Gastroesophageal sphincter (tissue), 4 donors: ENCODE data around the gene CASP8. TPM values are rescaled to one million over a fixed set of nuclear protein-coding genes. Genes with fewer than 3 reads are reported as not detected.

Experiments used
- ATAC-seq: fragments of 150-250 bp; one replicate; pipeline ENCODE4 v1.9.1; 2016; ENCODE audit warnings: mild to moderate bottlenecking, moderate library complexity
- H3K27ac ChIP-seq, 4 donors: fragments of 200-600 bp; sonication (generic) in 3 of 4; 1 replicate in 3 of 4; 2 replicates in 1 of 4; pipeline ENCODE4 v1.5.1; 2016 to 2019
- H3K27me3 ChIP-seq: fragments of 200-600 bp; sonication (generic); one replicate; pipeline ENCODE4 v1.5.1; 2019
- H3K36me3 ChIP-seq, 2 donors: fragments of 200-600 bp; sonication (generic); one replicate each; pipeline ENCODE4 v1.5.1; 2019; ENCODE audit warnings: control low read depth in 1 of 2
- H3K4me1 ChIP-seq, 3 donors: fragments of 200-600 bp; sonication (generic); 1 replicate in 2 of 3; 2 replicates in 1 of 3; pipeline ENCODE4 v1.5.1; 2016 to 2019; ENCODE audit warnings: control low read depth in 2 of 3
- H3K4me3 ChIP-seq, 2 donors: fragments of 200-600 bp; sonication (generic); one replicate each; pipeline ENCODE4 v1.5.1; 2019; ENCODE audit warnings: mild to moderate bottlenecking in 1 of 2, moderate library complexity in 1 of 2
- H3K9me3 ChIP-seq, 3 donors: fragments of 200-600 bp; sonication (generic); one replicate each; pipeline ENCODE4 v1.5.1; 2017 to 2019; ENCODE audit warnings: control low read depth in 2 of 3
- EP300 ChIP-seq: sonication (generic); formaldehyde crosslinking; IDR thresholded peaks from one replicate; pipeline ENCODE4 v1.6.1; 2017; ENCODE audit warnings: antibody characterized with exemption, mild to moderate bottlenecking
- POLR2A ChIP-seq, 2 donors: fragments of 450-650 bp; IDR thresholded peaks; one replicate each; pipeline ENCODE4 v1.6.1; 2017; ENCODE audit warnings: antibody characterized with exemption in 2 of 2, mild to moderate bottlenecking in 2 of 2, moderate library complexity in 1 of 2
- POLR2AphosphoS5 ChIP-seq: sonication (generic); formaldehyde crosslinking; IDR thresholded peaks from one replicate; pipeline ENCODE4 v1.6.1; 2017; ENCODE audit warnings: antibody characterized with exemption
- WGBS, 2 donors: methylation state at CpG; one replicate each; pipeline ENCODE4 v1.1.5; 2018; ENCODE audit warnings: low coverage in 1 of 2; 5-methylcytosine and 5-hydroxymethylcytosine counted together
- total RNA-seq, 4 donors: library from RNA; depleted of rRNA; stranded (reverse); fragments of >200 nt; gene quantifications; one replicate each; pipeline ENCODE4 v1.1.0, GENCODE V29; 2016
- TF ChIP-seq, protein P1 (sequence below), 4 experiments: fragments of 200-600 bp in 2 of 4; fragments of 450-650 bp in 2 of 4; sonication (generic) in 1 of 4; IDR thresholded peaks; one replicate each; pipeline ENCODE4 v1.5.1; 2017 to 2019; ENCODE audit warnings: antibody characterized with exemption in 4 of 4, mild to moderate bottlenecking in 2 of 4, moderate library complexity in 2 of 4

The CASP8 gene
- total RNA-seq, 4 donors from 2014 or later: 6.4 to 12.3 (median 10.0) TPM

DNA sequence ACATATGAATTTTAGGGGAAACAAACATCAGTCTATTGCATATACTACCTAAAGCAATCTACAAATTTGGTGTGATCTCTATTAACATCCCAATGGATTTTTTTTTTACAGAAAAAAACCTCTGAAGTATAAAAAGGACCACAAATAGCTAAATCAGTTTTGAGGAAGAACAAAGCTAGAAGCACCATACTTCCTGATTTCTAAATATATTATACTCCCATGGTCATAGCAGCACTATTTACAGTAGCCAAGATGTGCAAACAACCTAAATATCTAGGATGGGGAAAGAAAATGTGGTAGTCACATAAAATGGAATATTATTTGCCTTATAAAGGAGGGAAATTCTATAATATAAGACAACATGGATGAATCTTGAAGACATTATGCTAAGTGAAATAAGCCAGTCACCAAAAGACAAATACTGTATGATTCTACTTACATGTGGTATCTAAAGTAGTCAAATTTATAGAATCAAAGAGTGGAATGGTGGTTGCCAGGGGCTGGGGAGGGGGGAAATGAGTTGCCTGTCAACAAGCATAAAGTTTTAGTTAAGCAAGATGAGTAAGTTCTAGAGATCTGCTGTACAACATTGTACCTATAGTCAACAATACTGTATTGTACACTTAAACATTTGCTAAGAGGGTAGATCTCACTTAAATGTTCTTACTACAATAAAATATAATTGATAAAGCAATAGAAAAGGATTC, 17.6 kb upstream of the CASP8 start:
- H3K36me3 ChIP-seq: no peaks in the 10 kb centered on the region
- ATAC-seq: no peak
- no peak for TF ChIP-seq EP300
- TF ChIP-seq, protein P1, sequence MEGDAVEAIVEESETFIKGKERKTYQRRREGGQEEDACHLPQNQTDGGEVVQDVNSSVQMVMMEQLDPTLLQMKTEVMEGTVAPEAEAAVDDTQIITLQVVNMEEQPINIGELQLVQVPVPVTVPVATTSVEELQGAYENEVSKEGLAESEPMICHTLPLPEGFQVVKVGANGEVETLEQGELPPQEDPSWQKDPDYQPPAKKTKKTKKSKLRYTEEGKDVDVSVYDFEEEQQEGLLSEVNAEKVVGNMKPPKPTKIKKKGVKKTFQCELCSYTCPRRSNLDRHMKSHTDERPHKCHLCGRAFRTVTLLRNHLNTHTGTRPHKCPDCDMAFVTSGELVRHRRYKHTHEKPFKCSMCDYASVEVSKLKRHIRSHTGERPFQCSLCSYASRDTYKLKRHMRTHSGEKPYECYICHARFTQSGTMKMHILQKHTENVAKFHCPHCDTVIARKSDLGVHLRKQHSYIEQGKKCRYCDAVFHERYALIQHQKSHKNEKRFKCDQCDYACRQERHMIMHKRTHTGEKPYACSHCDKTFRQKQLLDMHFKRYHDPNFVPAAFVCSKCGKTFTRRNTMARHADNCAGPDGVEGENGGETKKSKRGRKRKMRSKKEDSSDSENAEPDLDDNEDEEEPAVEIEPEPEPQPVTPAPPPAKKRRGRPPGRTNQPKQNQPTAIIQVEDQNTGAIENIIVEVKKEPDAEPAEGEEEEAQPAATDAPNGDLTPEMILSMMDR (IDR thresholded peaks at IDR 0.05): no peak
- TF ChIP-seq POLR2A (IDR thresholded peaks at IDR 0.05): no peak
- no peak for TF ChIP-seq POLR2AphosphoS5

DNA sequence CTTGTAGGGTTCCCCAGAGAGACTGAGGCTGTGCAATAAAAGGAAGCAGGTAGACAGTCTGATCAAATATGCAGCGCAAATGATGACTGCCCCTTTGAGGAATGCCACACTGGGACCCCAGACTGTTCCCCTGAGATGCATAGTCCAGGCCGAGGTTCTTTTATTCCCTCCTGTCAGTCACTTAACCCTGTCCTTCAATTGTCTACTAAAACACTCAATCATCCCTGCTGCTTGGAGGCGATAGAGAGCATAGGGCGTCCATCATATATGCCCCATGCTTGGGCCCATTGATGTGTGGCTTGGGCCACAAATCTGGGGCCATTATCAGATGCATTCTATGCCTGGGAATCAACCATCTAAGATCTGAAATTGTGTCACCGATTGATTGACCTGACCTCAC, 15.5 kb upstream of the CASP8 start:
- H3K9me3 ChIP-seq: no peaks in the 10 kb centered on the region
- no peak for ATAC-seq

More for the DNA sequence above, 17.6 kb upstream of the CASP8 start:
- Histone ChIP-seq H3K27me3 (no peaks in the 10 kb centered on the region), H3K9me3 (no peaks in the 10 kb centered on the region), H3K4me1 (no peaks in the 10 kb centered on the region), H3K4me3 (no peak overlapping the region), H3K27ac (no peak overlapping the region)

DNA sequence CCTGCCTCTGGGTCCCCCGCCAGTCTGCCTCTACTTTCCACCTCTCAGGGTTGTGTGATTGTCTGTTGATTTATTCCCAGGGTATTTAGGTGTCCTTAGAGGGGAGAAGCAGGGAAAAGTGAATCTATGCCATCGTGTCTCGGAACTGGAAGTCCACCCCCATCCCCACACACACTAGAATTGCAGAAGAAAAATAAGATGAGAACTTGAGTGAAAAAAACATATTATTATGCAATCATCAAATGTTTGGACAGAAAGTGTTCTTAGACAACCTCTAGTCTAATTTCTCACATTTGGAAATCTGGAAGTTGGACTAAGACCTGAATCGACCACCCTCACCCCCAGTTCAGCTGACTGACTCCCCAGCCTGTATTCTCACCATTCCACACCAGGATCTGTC, 14.1 kb upstream of the CASP8 start:
- Histone ChIP-seq H3K36me3 (no peaks in the 10 kb centered on the region), H3K4me1 (no peaks in the 10 kb centered on the region), H3K27ac (no peak overlapping the region), H3K4me3 (no peak overlapping the region), H3K27me3 (no peaks in the 10 kb centered on the region), H3K9me3 (no peaks in the 10 kb centered on the region)
- WGBS, 2 donors: 72 to 80% methylated on average over 2 to 3 of the region's 4 CpGs
- TF ChIP-seq POLR2AphosphoS5 (no peak), EP300 (no peak), POLR2A (IDR thresholded peaks at IDR 0.05) (no peak)
- TF ChIP-seq, protein P1 (IDR thresholded peaks at IDR 0.05): no peak
- peak; percentile 7 for ATAC-seq

More for the DNA sequence above, 15.5 kb upstream of the CASP8 start:
- TF ChIP-seq POLR2A (IDR thresholded peaks at IDR 0.05): no peak
- no peak for TF ChIP-seq EP300
- TF ChIP-seq, protein P1 (IDR thresholded peaks at IDR 0.05): no peak
- no peak for TF ChIP-seq POLR2AphosphoS5
- no peaks in the 10 kb centered on the region for H3K36me3 ChIP-seq
- H3K4me3 ChIP-seq: no peak overlapping the region
- H3K27me3 ChIP-seq: no peaks in the 10 kb centered on the region
- 96 to 97% methylated on average over 3 to 5 of the region's 5 CpGs for WGBS, 2 donors
- H3K27ac ChIP-seq: no peak overlapping the region
- no peaks in the 10 kb centered on the region for H3K4me1 ChIP-seq

DNA sequence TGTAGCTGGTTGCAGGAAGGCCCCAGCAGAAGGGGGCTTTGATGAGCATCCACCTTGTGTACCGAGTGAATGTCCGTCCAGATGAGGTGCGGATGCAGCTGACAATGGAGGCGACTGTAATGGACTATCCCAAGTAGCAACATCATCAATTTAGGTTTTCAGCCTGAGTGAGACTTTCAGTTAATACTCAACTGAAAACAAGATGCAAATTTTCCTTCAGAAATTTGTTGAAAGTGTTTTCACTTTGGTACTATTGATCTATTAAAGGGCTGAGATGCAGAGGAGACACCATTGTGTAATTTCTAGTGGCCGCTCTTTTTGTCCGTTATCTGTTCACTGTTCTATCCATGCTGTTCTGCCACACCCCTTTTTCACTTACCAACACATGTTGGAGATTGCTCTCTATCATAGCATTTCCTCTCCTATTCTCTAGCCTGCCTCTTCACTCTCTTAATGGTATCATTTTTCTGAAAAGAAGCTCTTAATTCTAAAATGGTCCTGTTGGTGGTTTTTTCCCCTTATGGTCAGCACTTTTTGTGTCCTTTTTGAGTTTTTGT, 12.0 kb upstream of the CASP8 start:
- TF ChIP-seq POLR2AphosphoS5 (no peak), POLR2A (IDR thresholded peaks at IDR 0.05) (no peak), EP300 (no peak)
- TF ChIP-seq, protein P1 (IDR thresholded peaks at IDR 0.05): no peak
- Histone ChIP-seq H3K27ac (no peak overlapping the region), H3K36me3 (no peaks in the 10 kb centered on the region), H3K9me3 (no peaks in the 10 kb centered on the region), H3K27me3 (no peaks in the 10 kb centered on the region), H3K4me1 (no peaks in the 10 kb centered on the region), H3K4me3 (no peak overlapping the region)
- WGBS, 2 donors: 92 to 95% methylated on average over 6 of the region's 6 CpGs
- ATAC-seq: no peak

DNA sequence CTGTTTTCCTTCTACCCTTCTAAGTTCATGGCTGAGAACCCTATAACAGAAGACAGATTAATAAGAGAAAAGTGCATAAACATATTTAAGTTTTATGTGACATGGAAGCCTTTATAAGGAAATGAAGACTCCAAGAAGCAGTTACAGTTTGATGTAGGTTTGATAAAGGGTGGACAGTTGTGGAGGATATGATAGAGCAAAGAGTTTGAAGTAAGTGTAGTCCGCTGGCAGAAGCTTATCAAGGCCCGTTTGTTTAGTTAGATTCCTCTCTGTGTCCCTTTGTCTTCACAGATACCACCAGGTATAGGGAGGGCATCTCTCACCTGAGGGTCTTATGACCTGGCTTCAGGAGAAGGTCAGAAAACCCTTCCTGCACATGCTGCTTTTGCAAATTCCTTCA, 10.4 kb upstream of the CASP8 start:
- Histone ChIP-seq H3K4me3 (no peak overlapping the region), H3K27ac (no peak overlapping the region), H3K36me3 (no peaks in the 10 kb centered on the region), H3K4me1 (peaks cover 0 to 9% (median 0%) of the 10 kb centered on the region in 3 donors), H3K9me3 (no peaks in the 10 kb centered on the region), H3K27me3 (no peaks in the 10 kb centered on the region)
- 44 to 77% methylated on average over 2 of the region's 2 CpGs for WGBS, 2 donors
- no peak for ATAC-seq
- TF ChIP-seq POLR2AphosphoS5: no peak
- no peak for TF ChIP-seq EP300
- TF ChIP-seq, protein P1 (IDR thresholded peaks at IDR 0.05): no peak
- TF ChIP-seq POLR2A (IDR thresholded peaks at IDR 0.05): no peak
